ENCODE measurements around the gene MRPL38.

Gene MRPL38

DNA sequence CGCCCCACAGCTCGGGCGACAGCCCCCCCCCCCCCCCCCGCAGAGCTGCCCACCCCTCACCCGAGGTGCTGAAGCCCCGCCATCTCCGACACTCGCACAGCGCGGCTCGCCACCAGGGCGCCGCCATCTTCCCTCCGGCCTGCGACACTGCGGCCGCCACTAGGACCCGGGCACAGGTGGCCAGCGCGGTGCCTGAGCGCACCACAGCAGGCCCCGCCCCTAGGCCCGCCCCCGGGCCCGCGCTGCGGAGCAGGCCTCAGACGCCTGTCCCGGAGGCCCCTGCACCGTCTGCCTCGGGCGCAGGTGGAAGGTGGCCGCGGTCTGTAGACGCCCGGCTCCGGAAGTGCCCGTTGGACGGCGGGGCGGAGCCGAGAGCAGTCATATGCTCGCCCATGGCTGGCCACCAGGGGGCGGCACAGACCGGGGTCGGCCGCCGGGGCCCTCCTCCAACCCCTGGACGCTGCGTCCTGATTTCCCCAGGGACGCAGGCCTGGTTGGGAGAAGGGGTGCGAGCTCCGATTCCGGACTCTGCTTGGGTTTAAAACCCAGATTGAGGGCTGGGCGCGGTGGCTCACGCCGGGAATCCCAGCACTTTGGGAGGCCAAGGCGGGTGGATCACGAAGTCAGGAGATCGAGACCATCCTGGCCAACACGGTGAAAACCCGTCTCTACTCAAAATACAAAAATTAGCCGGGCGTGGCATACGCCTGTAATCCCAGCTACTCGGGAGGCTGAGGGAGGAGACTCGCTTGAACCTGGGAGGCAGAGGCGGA, at the start of gene MRPL38:
MRPL38 (minus strand) TSS at position 136 of the 773 bp plus-strand sequence; CDS start at position 127, 9 bp downstream.
- peak; percentile 90 for DNase-seq (ENCODE audit: low read depth)

DNA sequence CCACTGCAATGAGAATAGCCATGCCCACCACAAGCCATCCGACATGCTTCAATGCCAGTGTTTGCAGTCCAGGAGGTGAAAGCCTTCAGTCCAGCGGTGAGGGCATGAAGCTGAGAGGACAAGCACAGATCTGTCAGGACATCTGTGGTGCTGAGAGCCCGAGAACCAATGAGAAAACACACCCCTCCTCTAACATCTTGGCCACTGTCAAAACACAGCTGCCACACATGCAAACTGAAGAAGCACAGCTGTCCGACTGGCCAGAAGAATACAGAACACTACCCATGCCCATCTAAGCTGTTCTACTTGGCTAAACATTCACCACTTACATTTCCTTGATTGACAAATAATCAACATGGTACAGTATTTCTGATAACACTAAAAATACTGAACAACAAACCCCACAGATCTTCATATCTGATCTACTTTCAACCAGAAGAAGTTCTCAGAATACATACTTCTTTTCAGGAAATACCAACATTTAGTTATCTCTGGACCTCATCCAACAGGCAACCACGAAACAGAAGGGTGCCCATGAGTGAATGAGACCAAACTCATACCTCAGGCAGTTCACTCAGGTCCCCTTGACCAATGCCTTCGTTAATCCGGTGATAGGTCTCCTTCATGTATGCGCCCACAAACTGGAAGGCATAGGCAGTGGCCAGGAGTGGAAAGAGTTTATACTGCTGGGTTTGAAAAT, 46.3 kb upstream of the MRPL38 start:
- DNase-seq (ENCODE audit: low read depth) = no peak

DNA sequence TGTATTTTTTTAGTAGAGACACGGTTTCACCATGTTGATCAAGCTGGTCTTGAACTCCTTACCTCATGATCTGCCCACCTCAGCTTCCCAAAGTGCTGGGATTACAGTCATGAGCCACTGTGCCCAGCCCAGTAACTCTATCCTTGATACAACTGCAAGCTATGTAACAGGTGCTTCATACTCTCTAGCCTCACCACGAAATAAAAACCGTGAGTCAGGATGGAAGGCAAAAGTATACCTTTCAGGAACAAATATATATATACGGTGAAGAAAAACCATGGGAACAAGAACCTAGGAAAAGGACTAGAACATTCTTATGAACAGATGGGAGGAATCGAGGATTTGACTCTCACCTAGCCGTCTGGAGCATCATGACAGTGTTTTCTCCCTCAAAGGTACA, 45.7 kb upstream of the MRPL38 start:
- no peak for DNase-seq (ENCODE audit: low read depth)

DNA sequence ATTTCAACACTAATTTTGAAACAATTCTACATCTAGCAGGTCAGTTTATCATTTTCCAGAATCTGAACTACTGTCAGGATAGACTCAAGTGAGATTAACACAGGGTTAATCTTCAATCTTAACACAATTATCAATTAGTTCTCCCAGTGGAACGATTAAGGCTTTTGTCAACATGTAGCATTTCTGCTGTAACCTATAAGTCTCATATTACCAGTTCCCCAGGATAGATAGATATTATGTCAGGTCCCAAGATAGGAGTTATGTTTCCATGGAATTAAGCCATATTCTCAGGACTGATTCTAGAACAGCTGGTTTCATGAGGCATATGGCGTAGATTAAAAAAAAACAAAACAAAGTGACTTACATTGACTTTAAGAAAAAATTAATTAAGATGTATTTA, 40.5 kb upstream of the MRPL38 start:
- DNase-seq (ENCODE audit: low read depth) = no peak

GRCh38 chr17:75943491-75943890, 38.8 kb upstream of the MRPL38 start:
- DNase-seq (ENCODE audit: low read depth) = no peak

DNA sequence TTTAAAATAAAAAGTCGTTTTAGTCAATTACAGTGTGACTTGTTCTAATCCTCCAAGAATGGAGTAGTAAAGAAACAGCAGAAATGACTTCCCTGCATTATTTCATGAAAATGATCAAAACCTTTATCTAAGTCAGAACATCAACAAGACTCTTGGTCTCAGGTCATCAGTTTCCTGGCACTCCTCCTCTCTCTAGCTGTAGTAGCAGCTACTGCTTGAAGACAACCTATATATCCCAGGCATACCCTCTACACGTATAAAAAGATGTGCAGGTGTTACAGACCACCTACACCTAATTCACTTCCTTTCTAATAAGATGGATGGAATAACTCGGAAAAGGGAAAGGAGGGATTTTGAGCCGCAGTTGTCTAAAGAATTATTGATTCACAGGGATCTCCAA, 37.8 kb upstream of the MRPL38 start:
- no peak for DNase-seq (ENCODE audit: low read depth)

DNA sequence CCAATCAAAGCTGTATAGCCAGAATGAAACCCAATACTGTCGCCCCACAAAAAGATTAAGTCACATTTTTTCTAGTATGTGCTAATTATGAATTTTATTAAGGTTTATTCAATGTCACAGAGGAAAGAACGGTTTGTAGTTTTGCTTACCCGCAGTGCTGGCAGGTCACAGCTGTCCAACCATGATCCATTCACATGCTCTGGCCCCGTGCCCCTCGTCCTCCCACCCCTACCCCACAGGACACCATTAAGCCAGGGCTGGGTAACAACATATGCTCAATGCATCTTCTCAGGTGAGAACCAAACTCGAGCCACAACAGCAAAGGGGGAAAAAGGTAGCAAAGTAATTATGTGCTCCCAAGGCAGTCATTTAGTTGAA, 36.7 kb upstream of the MRPL38 start:
- DNase-seq (ENCODE audit: low read depth) = no peak

DNA sequence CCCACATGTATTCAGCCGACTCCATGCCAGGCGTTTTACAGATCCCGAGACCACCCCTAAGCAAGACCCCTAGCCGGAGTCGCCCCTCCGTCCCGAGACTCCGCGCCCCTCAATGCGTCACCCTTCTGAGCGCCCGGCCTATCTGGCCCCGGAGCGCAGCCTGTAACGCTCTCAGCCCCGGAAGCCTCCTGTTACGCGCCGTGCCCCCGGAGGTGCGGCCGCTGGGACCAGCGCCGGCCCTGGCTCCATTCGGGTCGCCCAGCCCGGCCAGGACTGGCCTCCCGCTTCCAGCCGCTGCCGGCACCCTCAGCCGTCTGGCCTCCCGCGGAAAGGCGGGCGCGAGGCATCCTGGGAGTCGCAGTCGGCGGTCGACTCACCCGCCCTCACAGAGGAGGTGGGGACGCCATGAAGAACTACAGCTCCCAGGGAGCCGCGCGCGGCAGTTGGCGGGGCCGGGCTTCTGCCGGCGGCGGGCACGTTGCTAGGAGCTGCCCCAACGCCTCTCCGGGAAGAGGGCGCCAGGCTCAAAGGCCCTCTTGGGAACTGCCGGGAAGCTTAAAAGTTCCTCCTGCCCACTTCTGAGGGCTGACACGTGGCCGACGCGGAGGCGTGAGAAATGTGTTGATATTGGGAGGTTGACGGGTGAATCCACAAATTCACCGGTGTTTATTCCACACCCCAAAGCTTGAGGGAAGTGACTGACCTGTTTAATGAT, 36.2 kb upstream of the MRPL38 start, which contains the start of gene FBF1:
FBF1 (minus strand) TSS at position 316 of the 715 bp plus-strand sequence. CDS start 2,893 bp downstream, outside the sequence.
- DNase-seq (ENCODE audit: low read depth) = peak; percentile 64

DNA sequence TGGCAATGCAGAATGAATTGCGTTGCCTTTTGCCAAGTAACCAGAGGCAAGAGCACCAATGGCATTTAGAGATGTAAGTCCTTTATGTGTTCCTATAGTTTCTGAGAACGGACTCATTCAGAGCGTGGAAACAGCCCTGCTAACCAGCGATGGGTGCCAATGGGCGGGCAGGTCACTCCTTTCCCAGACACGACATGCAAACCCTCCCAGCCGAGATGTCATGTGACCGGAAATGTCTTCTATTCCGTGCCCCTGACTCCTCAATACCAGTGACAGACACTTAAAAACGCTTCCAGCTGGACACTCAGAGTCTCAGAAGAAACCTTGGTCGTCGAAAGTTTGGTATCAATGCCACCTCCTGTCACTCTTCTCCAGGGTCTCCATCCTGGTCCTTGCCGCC, 33.0 kb upstream of the MRPL38 start:
- no peak for DNase-seq (ENCODE audit: low read depth)

- no peak for DNase-seq (ENCODE audit: low read depth)
Measured at GRCh38 chr17:75933808-75934207, 29.1 kb upstream of the MRPL38 start.

DNA sequence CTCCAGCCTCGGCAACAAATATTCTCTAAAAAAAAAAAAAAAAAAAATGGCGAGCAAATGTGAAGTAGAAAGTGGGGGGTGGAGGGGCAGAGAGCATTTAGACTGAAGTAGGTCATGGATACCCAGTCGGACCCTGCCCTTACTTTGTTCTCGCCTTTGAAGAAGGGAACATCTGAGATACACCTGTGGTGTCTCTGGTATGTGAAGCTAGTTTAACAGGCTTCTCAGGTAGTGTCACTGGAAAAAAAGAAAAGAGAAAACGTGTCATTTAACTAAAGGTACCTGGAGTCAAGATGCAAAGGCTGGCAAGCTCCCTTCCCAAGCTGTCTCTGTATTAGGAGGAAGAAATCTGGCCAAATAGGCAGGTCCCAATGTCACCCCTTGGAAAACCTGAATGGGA, 28.2 kb upstream of the MRPL38 start:
- DNase-seq (ENCODE audit: low read depth) = no peak

DNA sequence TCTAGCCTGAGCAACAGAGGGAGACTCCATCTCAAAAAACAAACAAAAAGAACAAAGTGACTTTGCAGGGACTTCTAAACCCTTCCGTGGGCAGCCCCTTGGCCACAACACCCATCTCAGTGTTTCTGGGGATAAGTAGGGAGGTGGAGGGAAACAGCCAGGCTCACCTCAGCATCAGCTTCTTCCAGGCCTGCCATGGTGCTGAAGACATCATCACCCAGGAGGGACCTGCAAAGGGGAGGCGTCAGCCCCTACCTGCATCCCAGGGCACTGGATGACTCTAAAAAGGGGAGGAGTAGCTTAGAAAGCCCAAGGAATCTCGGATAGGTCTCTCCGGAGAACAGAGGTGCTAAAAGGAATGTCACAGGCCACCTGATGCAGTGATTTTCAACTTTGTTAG, 26.4 kb upstream of the MRPL38 start:
- no peak for DNase-seq (ENCODE audit: low read depth)

GRCh38 chr17:75927286-75927922, 22.7 kb upstream of the MRPL38 start:
- no peak for DNase-seq (ENCODE audit: low read depth)

- no peak for DNase-seq (ENCODE audit: low read depth)
Measured at GRCh38 chr17:75926456-75926855, 21.8 kb upstream of the MRPL38 start.

DNA sequence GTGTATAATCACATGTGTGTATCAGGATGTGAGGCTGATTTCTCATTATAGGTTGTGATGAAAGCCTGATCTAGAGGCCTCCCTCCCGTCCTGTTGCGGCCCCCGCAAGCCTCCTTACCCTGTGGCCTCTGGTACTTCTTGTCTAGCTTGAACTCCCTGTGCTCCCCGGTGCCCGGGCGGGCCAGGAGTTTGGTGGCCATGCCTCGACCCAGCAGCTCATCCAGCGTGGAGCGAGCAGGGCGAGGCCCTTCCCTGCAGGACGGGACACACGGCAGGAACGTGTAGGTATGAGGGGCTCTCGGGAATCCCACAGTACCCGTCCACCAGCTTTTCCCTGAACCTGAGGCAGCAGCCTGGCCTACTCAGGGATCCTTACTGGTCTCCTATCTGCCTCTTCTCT, 21.2 kb upstream of the MRPL38 start:
- no peak for DNase-seq (ENCODE audit: low read depth)

DNA sequence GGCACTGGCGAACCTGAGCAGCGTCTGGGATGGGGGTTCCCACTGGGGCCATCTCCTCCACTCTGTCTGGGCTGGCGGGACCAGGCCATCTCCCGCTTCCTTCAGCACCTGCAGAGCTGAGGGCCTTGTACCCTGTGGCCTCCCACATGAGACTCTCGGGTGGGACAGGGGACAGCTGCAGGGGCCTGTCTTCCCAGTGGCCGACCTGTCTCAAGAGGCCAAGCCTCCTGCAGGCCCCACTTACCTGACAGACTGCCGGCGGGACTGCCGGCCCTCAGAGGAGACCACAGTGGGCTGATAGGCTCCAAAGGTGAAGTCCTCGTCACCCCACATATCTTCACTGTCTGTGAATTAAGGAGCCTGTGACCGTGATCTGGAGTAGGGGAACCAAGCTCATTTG, 20.4 kb upstream of the MRPL38 start:
- no peak for DNase-seq (ENCODE audit: low read depth)

DNA sequence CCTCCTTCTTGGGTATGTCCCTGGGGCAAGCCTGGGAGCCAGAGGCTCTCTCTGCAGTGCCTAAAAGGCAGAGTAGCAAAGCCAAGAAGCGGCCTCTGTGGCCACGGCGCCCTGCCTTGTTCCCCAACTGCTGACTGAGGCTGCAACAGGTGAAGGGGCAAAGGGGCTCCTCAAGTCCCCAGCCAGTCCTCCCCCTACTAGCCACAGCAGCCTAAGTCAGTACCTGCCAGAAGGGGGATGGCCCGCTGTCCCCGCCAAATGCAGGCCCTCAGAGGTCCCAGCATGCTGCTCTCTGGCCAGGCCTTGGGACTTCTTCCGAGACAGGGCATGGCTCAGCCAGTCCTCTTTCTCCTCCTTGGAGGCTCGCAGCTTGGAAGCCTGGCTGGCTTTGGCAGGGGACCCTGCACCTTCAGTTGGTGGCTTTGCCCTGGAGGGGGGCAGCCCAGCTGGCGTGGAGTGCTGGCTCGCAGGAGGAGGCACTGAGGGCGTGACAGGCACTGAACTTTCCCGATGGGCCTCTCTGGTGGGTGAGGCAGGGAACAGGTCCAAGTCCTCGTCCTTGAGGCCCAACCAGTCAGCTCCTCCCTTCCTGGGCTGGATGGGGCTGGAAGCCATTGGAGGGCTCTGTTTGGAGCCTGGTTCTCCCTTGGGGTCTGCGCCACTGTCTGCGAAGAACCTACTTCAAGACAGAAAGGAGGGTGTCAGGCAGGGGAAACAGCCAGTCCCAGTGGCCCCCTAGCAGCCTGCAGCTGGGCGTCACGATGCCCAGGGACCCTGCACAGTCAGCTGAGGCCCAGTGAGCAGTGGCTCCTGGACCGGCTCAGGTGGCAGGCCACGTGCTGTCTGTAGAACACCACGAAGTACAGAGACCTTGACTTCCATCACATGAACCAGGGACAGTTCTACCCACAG, 18.5 kb upstream of the MRPL38 start:
- no peak for DNase-seq (ENCODE audit: low read depth)

DNA sequence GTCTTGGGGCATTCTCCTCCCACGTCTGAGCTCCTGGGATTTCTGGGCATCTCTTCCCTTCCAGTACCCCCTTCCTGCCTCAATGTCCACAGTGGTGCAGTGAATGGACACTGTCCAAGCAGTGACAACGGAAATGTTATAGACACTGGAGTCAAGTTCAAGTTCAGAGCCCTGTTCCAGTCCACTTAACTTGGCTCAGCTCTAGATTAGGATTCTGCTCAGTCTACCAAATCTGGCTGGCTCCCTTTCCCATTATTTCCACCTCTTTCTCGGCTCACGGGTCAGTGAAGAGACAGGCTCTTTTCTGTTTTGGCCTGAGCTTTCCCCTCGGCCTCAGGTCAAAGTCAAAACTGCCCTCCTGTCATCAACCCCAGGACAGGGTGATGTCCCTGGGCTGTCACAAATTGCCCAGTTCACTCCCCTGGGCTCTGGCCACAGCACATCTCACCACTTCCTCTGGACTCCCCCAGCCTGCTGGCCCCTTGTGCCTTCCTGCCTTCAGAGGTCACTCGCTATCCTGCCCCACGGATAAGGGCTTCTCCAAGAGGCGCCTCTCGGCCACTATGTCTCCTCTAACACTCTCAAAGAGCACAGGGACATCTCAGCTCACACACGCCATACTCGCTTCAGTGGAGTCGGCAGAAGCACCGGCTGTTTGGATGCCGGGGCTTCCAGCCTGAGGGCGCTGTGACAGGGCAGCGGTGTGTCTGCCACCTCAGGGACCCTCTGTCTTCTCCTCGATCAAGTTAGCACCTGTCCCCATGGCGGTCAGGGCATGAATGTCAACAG, 17.7 kb upstream of the MRPL38 start:
- DNase-seq (ENCODE audit: low read depth) = no peak

DNA sequence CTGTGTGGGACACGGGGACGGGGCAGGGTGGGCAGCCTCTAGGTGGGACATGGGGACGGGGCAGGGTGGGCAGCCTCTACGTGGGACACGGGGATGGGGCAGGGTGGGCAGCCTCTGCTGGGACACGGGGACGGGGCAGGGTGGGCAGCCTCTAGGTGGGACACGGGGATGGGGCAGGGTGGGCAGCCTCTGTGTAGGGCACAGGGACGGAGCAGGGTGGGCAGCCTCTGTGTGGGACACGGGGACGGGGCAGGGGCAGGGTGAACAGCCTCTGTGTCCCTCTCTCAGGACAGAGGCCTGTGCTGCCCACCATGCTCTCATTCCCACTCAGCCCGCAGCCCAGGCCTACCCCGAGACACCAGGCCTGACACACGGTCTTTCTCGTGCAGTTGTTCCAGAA, 16.9 kb upstream of the MRPL38 start:
- no peak for DNase-seq (ENCODE audit: low read depth)

- DNase-seq (ENCODE audit: low read depth) = no peak
Measured at GRCh38 chr17:75920045-75920560, 15.4 kb upstream of the MRPL38 start.
